Ovary (tissue), 3 donors: Measurements from ENCODE around the gene IGF1.

Experiments used
- CTCF ChIP-seq, 3 donors: fragments of 450-650 bp in 2 of 3; fragments of 200-600 bp in 1 of 3; IDR thresholded peaks; one replicate each; pipeline versions ENCODE4 v1.5.1 to v1.8.0; 2016 to 2022; ENCODE audit warnings: antibody characterized with exemption in 3 of 3, mild to moderate bottlenecking in 1 of 3
- EP300 ChIP-seq: sonication (generic); formaldehyde crosslinking; IDR thresholded peaks from one replicate; pipeline ENCODE4 v1.6.1; 2017; ENCODE audit warnings: antibody characterized with exemption
- POLR2A ChIP-seq: fragments of 450-650 bp; IDR thresholded peaks from one replicate; pipeline ENCODE4 v1.6.1; 2017; ENCODE audit warnings: antibody characterized with exemption, mild to moderate bottlenecking, moderate library complexity
- donor health status: DM: no; HTN: no; CAD: no.

- no peak for TF ChIP-seq CTCF (IDR thresholded peaks at IDR 0.05)
- TF ChIP-seq POLR2A = no peak
- no peak for TF ChIP-seq EP300
Measured at GRCh38 chr12:102372087-102372486, 108.3 kb downstream of the IGF1 start.
